ENCODE measurements around the gene BCL2L12. TPM values are rescaled to one million over a fixed set of nuclear protein-coding genes. Genes with fewer than 3 reads are reported as not detected.

Gene BCL2L12
- total and polyA plus RNA-seq, 2 of the 13 experiments (the other 11 are each of a cell fraction or from before 2014, with no cell fraction given) = 26.8 to 40.8 TPM

GRCh38 chr19:49643466-49643865 is 22.3 kb upstream of the BCL2L12 start:
- intact Hi-C loops (cut with micrococcal nuclease; ENCODE audit: unreplicated experiment) = loop anchor here (5.0 kb wide), 1 partner anchor 34 kb away; the partner anchor contains the start of gene PRMT1
- Histone ChIP-seq H3K4me3 (replicated peaks in 1 of 3; ENCODE audit: insufficient read depth in 1 of 3, low read depth in 2 of 3, low read length in 3 of 3) (peak overlapping the region in 2 of 3 experiments; percentile 20 to 85; a peak in 2 of 6 replicates), H3K27me3 (ENCODE audit: control insufficient read depth in 1 of 2, insufficient read depth in 2 of 2, low read length in 2 of 2) (no peaks in the 10 kb centered on the region; a peak in 1 of 5 replicates), H2AFZ (ENCODE audit: low read length) (no peak overlapping the region), H3K4me2 (ENCODE audit: low read depth, low read length) (peak overlapping the region; percentile 82), H3K27ac (ENCODE audit: extremely low read length, insufficient read depth, low read length) (peak overlapping the region; percentile 86), H4K20me1 (ENCODE audit: insufficient read depth, low read length) (no peaks in the 10 kb centered on the region), H3K9me3 (ENCODE audit: low read length) (no peaks in the 10 kb centered on the region), H3K4me1 (ENCODE audit: insufficient read depth, low read length) (peaks cover 52% of the 10 kb centered on the region), H3K36me3 (replicated peaks in 1 of 2; ENCODE audit: control insufficient read depth in 1 of 2, insufficient read depth in 2 of 2, low read length in 2 of 2) (peaks cover 7 to 9% of the 10 kb centered on the region in 2 experiments; a peak in 3 of 5 replicates), H3K9ac (ENCODE audit: insufficient read depth, low read depth, low read length) (peak overlapping the region; percentile 99), H3K79me2 (ENCODE audit: insufficient read depth, low read length) (peaks cover 31% of the 10 kb centered on the region)
- FAIRE-seq = peak; percentile 36
- no peak for ATAC-seq
- DNase-seq (ENCODE audit: low spot score) = no peak
- ChIA-PET CTCF (ENCODE audit: low intra/inter-chr PET ratio, low total read pairs) (interaction anchor here (1.3 kb wide), 1 partner anchor 33 kb away, joined by 3 read pairs; no protein-coding TSS in a partner anchor), POLR2A (interaction anchor here (1.1 to 4.6 kb wide), 5 partner anchors 14 to 191 kb away, joined by 5 to 92 read pairs (median 6); partner anchors contain the start of genes ALDH16A1, BCL2L12, IRF3 and PRMT1)
- 79% methylated on average over 2 of the region's 2 CpGs for WGBS (ENCODE audit: low lambda C conversion rate)
- TF ChIP-seq THAP11 (CRISPR knock-in tag; IDR thresholded peaks at IDR 0.05) (peak; percentile 25; the same call in 1 of the 2 replicates), POLR2A (IDR thresholded peaks at IDR 0.05; ENCODE audit: insufficient read depth in 1 of 2, low read depth in 2 of 2, low read length in 2 of 2) (0 out of 4 replicates have a peak, but pooled peaks of 1 of the 2 experiments have one; percentile 7), ZNF607 (CRISPR knock-in tag; IDR thresholded peaks at IDR 0.05; ENCODE audit: borderline replicate concordance) (no peak), ZNF451 (CRISPR knock-in tag; IDR thresholded peaks at IDR 0.05) (no peak), FOXM1 (CRISPR knock-in tag; IDR thresholded peaks at IDR 0.05) (no peak), HOXA5 (CRISPR knock-in tag; IDR thresholded peaks at IDR 0.05) (no peak)
- TF ChIP-seq, protein P1, sequence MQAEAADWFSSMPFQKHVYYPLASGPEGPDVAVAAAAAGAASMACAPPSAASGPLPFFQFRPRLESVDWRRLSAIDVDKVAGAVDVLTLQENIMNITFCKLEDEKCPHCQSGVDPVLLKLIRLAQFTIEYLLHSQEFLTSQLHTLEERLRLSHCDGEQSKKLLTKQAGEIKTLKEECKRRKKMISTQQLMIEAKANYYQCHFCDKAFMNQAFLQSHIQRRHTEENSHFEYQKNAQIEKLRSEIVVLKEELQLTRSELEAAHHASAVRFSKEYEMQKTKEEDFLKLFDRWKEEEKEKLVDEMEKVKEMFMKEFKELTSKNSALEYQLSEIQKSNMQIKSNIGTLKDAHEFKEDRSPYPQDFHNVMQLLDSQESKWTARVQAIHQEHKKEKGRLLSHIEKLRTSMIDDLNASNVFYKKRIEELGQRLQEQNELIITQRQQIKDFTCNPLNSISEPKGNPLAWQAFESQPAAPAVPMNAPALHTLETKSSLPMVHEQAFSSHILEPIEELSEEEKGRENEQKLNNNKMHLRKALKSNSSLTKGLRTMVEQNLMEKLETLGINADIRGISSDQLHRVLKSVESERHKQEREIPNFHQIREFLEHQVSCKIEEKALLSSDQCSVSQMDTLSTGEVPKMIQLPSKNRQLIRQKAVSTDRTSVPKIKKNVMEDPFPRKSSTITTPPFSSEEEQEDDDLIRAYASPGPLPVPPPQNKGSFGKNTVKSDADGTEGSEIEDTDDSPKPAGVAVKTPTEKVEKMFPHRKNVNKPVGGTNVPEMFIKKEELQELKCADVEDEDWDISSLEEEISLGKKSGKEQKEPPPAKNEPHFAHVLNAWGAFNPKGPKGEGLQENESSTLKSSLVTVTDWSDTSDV (CRISPR knock-in tag; IDR thresholded peaks at IDR 0.05) = no peak
- in situ Hi-C loops (cut with HindIII; ENCODE audit: extremely low pct_ligation_motif_present, low pct_unique_long_range_greater_than_20kb) = no loop called here
- BruUV-seq (replicated peaks) = no TSS peak

Measured in HepG2 (cell line).